OCI-LY7 (cell line): ENCODE data around the gene EXOSC1.

ENCODE experiments used
- EZH2phosphoT487 ChIP-seq: fragments of 200-600 bp; sonication (generic); IDR thresholded peaks from 2 replicates; pipeline ENCODE4 v1.6.1; 2018; ENCODE audit warnings: low read depth, borderline replicate concordance, mild to moderate bottlenecking, mixed run types, antibody characterized with exemption, low read length, moderate library complexity, mixed read lengths
- TF ChIP-seq, protein P1 (sequence below): fragments of 200-600 bp; sonication (generic); conservative IDR thresholded peaks from 2 replicates; pipeline ENCODE4 v1.5.1; 2014; ENCODE audit warnings: mild to moderate bottlenecking, antibody characterized with exemption, low read length, moderate library complexity, mixed read lengths

DNA sequence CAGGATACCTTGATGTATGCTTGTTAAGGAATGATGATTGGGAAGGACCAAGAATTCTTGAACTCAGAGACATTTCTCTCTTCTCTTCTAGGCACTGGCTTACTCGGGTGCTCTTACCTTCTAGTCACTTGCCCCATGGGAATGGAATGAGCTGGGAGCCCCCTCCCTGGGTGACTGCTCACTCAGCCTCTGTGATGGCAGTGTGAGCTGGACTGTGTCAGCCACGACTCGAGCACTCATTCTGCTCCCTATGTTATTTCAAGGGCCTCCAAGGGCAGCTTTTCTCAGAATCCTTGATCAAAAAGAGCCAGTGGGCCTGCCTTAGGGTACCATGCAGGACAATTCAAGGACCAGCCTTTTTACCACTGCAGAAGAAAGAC, 10.9 kb upstream of the EXOSC1 start:
- TF ChIP-seq EZH2phosphoT487 = no peak
- TF ChIP-seq, protein P1, sequence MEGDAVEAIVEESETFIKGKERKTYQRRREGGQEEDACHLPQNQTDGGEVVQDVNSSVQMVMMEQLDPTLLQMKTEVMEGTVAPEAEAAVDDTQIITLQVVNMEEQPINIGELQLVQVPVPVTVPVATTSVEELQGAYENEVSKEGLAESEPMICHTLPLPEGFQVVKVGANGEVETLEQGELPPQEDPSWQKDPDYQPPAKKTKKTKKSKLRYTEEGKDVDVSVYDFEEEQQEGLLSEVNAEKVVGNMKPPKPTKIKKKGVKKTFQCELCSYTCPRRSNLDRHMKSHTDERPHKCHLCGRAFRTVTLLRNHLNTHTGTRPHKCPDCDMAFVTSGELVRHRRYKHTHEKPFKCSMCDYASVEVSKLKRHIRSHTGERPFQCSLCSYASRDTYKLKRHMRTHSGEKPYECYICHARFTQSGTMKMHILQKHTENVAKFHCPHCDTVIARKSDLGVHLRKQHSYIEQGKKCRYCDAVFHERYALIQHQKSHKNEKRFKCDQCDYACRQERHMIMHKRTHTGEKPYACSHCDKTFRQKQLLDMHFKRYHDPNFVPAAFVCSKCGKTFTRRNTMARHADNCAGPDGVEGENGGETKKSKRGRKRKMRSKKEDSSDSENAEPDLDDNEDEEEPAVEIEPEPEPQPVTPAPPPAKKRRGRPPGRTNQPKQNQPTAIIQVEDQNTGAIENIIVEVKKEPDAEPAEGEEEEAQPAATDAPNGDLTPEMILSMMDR = no peak
